HUDEP-2 (cell line): ENCODE data around the gene REP15.
"Not testable (repeated sequence)": the region's sequence is repeated elsewhere in the genome, so short reads cannot be mapped to it uniquely, and the experiment has no call there.

ENCODE experiments used
- DNase-seq, 76 experiments: peaks; one replicate each; lab custom pipeline; 2025; ENCODE audit not compliant: unreplicated experiment in 76 of 76; lab: John Stamatoyannopoulos, UW

REP15 gene

DNA sequence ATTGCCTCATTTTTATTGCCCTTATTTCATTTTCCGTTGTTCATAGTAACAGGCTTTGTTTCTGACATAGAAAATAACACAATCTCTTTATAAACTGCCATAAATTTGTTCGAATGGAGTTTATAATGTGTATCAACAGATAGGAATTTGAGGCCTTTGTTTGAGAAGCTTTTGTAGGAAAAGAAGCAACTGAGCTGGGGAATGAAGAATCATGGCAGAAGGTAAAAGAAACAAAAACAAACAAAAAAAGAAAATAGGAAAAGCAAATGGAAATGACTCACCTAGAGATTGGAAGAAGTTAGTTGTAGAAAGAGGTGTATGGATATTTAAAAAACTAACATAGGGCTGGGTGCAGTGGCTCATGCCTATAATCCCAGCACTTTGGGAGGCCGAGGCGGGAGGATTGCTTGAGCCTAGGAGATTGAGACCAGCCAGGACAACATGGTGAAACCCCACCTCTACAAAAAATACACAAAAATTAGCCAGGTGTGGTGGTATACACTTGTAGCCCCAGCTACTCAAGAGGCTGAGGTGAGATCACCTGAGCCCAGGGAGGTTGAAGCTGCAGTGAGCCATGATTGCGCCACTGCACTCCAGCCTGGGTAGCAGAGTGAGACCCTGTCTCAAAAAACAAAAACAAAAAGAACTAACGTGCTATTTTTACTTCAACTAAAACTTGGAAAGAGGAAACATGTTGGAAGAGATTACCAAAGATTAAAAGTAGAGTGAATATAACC is 523 bp upstream of the REP15 start:
- no peak for DNase-seq

DNA sequence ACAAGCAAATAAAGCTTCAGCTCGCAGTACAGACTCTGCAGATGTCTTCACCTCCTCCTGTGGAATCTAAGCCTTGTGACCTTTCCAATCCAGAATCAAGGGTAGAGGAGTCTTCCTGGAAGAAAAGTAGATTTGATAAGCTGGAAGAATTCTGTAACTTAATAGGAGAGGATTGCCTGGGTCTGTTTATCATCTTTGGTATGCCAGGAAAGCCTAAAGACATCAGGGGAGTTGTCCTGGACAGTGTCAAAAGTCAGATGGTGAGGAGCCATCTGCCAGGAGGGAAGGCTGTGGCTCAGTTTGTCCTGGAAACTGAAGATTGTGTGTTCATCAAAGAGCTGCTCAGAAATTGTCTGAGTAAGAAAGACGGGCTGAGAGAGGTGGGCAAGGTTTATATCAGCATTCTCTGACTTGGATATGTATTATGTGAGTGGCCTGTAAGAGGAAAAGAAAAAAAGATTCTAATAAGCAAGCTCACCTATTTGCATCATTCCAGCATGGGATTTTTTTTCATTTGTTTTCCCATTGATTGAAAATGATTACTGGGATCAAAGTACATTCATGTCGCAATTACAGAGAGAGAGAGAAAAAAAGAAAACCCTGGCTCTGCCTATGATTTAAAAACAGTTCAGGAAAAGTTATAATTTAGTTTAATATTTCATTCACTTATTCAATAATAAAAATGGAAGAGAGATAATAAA is 767 bp downstream of the REP15 start:
- DNase-seq: no peak

DNA sequence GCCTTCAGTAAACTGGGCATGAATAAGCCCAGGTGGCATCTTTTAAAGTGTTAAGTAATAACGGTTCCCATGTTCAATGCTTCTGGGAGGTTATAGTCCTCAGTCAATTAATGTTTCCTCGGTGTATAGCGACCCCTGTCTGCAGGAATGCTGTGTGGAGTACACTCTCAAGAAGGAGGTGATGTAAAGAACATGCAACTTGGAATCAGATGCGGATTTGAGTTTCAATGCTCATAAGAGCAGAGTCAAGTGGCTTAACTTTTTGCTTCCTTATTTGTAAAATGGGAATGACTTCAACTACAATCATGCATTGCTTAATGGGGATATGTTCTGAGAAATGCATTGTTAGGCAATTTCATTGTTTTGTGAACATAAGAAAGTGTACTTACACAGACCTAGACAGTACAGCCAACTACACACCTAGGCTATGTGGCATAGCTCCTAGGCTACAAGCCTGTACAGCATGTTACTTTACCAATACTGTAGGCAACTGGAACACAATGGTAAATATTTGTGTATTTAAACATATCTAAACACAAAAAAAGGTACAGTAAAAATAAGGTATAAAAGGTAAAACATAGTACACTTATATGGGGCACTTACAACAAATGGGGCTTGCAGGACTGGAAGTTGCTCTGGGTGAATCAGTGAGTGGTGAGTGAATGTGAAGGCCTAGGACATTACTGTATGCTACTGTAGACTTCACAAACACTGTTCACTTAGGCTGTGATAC is 7.6 kb downstream of the REP15 start:
- peak in 58 of 76 experiments; percentile 2 to 74 (median 36) for DNase-seq

DNA sequence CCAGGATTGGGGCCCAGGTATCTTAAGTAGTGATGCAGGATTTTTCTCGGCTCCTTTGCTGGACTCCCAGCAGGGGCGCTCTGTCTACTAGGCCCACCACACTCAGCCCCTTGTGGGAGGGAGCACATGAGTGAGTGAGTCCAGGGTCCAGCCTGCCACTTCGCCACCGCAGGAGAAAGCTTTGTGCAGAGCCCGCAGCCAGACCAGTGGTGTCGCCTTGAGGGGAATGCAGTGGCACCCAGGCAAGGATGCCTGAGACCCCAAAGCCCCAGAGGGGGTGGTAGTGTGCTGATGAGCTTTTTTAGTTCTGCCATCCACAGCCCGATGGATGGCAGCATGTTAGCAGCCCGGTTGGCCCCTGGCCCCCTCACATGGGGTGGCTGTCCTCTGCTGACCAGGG is 9.0 kb downstream of the REP15 start:
- DNase-seq: no peak

DNA sequence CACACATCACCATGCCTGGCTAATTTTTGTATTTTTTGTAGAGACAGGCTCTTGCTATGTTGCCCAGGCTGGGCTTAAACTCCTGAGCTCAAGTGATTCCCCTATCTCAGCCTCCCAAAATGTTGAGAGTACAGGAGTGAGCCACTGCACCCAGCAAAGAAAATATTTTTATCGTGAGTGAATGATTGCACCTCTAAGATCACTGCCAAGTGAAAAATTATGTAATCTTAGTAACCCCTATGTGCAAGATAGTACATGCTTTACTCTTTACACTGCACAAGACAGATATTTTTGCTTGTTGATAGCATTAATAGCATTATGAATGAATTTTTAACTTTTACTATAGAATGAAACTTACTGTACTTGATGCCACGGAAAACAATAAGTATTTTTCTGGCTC is 11.0 kb downstream of the REP15 start:
- DNase-seq: no peak

DNA sequence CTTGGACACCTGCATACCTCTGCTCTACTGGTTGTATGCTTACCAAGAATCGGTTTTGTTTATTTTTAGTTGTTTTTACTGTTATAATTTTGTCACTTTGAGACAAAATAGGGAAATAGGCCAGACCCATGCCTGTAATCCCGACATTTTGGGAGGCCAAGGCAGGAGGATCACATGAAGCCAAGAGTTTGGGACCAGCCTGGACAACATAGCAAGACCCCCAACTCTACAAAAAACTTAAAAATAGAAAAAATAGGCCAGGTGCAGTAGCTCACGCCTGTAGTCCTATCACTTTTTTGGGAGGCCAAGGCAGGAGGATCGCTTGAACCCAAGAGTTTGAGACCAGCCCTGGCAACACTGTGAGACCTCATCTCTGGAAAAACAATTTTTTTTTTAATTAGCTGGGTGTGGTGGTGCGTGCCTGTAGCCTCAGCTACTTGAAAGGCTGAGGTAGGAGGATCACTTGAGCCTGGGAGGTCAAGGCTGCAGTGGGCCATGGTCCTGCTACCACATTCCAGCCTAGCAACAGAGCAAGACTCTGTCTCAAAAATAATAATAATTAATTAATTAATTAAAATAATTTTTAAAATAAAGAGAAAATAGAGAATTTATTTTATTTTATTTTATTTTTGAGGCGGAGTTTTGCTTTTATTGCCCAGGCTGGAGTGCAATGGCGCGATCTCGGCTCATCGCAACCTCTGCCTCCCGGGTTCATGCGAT is 13.1 kb downstream of the REP15 start:
- no peak for DNase-seq

DNA sequence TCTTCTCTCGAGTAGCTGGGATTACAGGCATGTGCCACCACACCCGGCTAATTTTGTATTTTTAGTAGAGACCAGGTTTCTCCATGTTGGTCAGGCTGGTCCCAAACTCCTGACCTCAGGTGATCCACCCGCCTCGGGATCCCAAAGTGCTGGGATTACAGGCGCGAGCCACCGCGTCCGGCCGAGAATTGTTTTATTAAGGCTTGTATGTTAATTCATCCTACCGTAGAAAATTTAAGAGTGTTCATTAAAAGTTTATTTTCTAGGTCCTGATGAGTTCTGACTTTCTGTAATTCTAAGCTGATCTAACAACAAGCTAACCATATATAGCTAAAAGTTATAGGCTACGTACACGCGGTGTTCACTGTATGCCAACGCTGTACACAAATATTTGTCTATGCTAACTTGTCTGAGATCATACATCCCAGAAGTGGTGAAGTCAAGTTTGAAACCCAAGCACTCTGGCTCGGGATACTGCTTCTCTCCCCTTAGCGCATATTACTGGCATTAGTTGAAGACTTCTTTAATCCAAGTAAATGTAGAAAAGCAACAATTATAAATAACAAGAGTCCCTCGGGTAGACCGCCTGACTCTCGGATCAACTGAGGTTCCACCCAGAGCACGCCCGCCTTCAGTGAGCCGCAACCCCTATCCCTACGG is 13.8 kb downstream of the REP15 start:
- peak in 17 of 76 experiments; percentile 3 to 75 (median 37) for DNase-seq

DNA sequence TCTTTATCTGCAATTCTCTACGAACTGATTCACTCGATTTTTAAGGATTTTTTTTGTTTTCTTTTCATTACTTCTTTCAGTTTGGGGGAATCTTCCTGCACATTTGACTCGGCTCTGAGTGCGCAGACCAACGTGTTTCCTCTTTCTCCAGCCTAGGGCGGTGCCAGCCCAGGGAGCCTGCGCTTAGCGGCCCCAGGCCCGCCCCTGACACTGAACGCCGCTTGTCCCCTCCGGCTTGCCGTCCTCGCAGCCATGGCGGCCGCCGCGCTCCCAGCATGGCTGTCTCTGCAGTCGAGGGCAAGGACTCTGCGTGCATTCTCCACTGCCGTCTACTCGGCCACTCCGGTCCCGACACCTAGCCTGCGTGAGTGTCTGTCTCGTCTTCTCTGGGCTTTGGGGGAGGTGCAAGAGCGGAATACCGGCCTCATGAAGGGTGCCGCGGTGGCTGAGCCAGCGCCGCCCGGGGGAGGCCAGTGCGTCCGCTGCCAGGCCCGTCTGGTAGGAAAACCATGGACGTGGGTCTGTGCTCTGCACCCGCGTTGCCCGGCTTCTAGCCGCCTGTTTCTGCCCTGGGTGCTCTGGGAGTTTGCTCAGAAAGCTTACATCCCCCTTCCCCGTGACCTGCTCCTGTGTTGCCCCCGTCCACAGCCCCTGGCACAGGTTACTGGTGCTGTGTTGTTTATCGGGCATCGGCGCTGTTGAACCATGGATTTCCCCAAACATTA is 14.5 kb downstream of the REP15 start, which contains the start of gene MRPS35:
MRPS35 (plus strand) TSS at position 241 of the 725 bp plus-strand sequence; CDS start at position 253, 12 bp downstream.
- DNase-seq: peak in 75 of 76 experiments; percentile 19 to 91 (median 79)

DNA sequence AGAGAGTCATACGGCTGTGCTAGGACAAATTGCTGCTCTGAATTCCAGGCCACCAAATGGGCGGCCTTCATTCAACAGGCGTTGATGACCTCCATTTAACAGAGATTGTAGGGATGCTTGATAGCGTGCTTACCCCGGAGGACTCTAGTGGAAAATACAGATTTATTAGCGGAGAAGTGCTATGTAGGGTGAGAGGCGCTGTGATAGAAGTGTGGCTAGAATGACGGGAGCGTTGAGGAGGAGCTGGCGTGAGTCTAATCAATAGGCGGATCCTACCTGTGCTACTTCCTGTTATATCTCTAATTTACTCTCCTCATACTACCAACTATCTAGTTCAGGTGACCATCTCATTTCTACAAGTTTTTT is 15.1 kb downstream of the REP15 start:
- peak in 14 of 76 experiments; percentile 1 to 29 (median 16) for DNase-seq

DNA sequence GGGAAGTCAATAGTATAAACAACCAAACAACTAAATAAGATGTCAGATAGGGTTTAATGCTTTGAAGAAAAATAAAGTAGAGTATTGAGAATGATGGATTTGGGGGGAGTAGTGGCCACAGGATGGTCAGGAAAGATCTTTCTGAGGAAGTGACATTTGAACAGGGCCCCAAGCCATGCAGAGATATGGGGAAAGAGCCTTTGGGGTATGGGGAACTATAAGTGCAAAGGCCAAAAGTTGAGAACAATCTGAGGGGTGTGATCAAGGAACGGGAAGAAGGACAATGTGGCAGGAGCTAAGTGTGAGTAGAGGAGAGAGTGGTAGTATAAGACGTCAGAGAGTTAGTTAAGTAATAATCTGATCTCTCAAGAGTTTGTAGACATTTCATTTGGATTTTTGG is 15.7 kb downstream of the REP15 start:
- DNase-seq: no peak

DNA sequence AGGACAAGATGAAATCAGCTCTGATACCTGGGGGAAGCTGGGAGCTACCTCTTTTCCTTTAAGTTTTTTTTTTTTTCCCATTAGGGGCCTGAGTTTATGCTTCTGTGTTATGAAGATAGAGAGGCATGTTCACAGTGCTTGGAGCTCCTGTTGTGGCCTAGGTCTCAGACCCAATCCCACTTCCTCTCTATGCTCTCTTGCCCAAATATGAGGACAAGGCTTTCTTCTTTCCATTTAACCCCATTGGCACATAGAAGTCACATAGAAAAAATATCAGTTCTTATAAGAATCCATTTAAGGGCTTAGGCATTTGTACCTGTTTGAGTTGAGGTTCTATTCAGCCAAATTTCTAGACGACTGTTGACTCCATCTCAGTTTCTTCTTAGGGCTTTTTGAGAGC is 27.0 kb downstream of the REP15 start:
- DNase-seq: no peak

DNA sequence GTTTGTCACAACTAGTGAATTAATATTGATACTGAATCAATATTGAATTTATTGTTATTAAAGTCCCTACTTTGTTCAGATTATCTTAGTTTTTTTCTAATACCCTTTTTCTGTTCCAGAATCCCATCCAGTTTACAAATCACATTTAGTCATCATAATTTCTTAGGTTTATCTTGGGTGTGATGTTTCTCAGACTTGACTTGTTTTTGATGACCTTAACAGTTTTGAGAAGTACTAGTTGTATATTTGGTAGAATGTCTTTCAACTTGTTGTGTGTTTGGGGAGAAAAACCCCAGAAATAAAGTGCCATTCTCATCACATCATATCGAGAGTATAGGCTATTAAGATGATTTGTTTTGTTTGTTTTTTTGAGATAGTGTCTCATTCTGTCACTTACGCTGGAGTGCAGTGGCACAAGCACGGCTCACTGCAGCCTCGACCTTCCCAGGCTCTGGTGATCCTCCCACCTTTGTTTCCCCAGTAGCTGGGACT is 33.9 kb downstream of the REP15 start:
- no peak for DNase-seq

DNA sequence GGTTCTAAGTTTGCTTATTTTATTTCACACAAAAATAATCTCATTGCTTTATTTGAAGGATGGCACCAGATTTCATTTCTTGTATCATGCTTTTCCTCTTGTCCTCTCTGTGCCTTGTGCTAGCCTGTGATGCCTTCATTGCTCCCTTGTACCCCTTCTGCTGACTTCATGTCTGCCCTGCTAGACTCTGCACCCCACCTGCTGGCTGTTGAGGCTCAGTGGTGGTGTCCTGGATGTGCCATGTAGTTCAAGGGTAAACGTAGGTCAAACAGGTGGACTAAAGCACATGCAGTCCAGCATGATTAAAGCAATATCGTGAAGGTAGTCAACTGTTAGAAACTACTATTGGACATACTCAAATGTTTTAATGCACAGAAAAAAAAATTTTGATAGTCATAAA is 36.0 kb downstream of the REP15 start:
- DNase-seq: peak in 5 of 76 experiments; percentile 1 to 7 (median 2)

DNA sequence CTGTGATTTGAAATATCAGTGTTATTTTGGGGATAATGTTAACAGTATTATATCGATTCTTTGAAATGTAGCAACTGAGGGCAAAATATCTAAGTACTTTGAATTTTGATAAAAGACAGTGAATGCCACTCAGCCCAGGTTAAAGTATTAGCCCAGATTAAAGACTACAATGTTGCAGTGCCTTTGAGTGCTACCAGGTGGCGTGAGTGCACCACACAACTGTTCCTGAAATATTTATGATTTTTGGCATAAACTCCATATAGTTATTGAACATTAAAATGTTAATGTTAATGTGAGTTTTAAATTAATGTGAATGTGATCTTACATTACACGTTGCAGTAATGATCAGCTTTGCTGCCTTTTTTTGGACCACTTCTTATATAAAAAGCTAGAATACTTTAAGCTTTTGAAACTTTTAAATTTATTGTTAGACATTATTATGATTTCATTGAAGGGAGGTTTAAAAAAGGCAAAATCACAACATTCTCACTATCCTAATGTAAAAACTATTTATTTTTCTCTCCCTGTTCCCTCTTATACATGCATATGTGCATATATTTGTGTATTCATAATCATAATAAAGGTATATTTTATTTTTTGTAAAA is 36.9 kb downstream of the REP15 start:
- peak in 12 of 76 experiments; percentile 0 to 31 (median 10) for DNase-seq

DNA sequence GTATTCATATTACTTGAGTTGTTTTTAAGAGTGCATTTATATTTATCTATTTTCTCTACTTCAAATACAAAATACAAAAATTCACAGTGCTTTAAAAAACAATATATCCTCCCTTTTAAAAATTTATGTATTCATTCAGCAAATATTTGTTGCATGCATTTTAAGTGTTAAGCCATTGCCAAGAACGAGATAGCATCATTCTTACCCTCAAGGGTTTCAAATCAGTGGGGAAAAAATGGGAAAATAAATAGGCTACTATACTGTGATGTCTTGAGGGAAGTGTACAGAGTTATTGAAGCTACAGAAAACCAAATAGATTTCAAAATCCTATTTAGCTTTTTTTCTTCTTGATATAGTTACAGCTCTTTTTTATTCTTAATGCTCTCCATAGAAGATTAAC is 37.5 kb downstream of the REP15 start:
- DNase-seq: no peak

DNA sequence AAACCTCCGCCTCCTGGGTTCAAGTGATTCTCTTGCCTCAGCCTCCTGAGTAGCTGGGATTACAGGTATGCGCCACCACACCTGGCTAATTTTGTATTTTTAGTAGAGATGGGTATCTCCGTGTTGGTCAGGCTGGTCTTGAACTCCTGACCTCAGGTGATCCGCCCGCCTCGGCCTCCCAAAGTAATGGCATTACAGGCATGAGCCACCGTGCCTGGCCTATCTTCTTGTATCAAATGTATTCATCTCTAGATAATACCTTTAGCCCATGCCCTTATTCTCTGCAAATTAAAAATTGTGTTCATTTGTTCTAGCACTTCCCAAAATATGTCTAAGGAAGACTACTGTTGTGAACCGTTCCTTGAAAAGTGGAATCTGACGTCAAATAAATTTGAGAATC is 38.1 kb downstream of the REP15 start:
- not testable (repeated sequence) for DNase-seq

DNA sequence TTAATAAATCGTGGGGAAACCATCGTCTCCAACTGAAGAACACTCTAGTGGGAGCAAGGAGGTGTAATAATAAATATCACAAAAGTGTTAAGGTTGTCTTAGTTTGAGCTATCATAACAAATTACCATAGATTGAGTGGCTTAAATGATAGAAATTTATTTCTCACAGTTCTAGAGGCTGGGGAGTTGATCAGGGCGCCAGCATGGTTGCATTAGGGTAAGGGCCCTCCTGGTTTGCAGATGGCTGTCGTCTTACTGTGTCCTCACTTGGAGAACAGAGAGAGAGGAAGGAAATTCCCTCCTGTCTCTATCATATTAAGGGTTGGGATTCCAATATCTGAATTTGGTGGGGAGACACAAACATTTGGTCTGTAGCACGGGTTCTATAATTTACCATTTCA is 47.4 kb downstream of the REP15 start:
- no peak for DNase-seq

DNA sequence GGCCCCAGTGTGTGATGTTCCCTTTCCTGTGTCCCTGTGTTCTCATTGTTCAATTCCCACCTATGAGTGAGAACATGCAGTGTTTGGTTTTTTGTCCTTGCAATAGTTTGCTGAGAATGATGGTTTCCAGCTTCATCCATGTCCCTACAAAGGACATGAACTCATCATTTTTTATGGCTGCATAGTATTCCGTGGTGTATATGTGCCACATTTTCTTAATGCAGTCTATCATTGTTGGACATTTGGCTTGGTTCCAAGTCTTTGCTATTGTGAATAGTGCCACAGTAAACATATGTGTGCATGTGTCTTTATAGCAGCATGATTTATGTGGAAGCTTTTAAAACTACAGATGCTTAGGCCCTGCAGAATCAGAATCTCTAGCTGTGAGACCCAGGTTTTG is 49.5 kb downstream of the REP15 start:
- DNase-seq: not testable (repeated sequence)
